LNCAP (cell line): ENCODE measurements around the gene EHBP1.

Source experiments
- CTCF ChIP-seq: fragments of 450-650 bp; IDR thresholded peaks from 2 replicates; pipeline ENCODE4 v1.5.1; 2017; ENCODE audit warnings: mild to moderate bottlenecking

The EHBP1 gene

DNA sequence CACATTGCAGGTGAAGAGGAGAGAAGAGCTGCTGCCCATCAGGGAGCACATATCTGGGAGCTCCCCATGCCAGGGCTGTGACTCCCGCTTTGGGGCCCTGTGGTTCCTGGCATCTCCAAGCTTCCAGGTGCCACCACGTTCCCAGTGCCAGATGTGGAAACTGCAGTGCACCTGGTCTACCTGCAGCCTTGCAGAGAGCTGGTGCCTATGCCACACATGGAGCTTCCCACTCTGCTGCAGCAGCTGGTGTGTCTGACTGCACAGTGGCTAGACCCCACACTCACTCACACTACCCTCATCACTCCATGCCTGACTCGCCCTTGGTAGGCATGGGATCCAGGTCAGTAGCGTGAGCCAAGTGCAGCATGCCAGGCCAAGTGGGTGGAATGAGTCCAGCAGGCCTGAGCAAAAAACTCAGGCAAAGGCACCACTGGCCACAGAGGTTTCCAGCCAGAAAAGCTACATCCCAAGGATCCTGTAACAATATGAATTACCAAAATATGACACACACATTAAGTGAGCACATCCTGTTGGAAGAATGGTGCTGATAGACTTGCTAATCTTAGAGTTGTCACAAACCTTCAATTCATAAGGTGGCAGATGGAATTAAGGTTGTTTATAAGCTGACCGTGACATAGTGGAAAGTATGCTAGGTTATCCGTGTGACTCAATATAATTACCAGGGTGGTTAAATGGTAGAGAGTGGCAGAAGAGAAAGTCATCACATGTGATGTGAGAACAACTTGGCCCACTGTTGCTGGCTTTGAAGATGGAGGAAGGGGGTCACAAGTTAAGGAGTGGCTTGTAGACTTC lies 150.9 kb downstream of the EHBP1 start:
- no peak for TF ChIP-seq CTCF

- no peak for TF ChIP-seq CTCF
These were observed 151.8 kb downstream of the EHBP1 start for GRCh38 chr2:62857139-62857931.

DNA sequence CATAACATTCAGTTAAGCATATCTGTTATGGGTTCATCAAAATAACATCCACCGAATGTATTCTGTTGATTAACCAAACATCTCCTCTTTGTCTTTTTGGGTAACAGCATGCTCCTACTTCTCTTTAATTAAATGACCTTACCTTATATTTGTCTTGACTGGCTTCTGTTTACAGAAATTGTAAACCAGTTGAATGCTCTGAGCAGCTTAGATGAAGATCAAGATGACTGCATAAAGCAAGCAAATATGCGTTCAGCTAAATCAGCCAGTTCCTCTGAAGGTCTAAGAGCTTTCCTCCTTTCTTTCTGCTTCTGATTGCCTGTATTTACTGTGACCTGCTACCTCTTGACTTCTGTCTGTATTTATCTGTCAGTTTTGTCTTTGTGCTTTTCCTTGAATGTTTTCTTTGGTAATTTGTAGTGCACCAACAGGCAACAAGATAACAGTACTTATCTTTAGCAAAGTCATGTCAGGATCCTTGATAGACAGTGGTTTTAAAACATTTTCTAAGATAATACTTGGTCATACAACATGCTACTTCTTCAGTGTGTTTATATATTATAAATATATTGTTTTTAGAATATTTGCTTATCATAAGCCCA lies 152.8 kb downstream of the EHBP1 start:
- no peak for TF ChIP-seq CTCF

DNA sequence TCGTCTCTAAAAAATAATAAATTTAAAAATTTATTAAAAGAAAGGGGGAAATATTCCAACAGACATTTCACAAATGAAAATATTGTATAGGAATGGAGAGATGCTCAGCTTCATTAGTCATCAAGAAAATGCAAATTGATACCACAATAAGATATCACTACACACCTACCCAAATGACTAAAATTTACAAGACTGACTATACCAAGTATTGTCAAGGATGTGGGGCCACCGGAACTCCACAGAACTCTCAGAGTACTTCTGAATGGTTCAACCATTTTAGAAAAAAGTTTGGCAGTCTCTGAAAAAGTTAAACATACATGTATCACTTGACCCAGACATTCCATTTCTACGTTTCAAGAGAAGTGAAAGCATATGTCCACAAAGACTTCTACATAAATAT lies 163.4 kb downstream of the EHBP1 start:
- TF ChIP-seq CTCF = no peak

- no peak for TF ChIP-seq CTCF
These were observed 165.5 kb downstream of the EHBP1 start for GRCh38 chr2:62870966-62871365.

DNA sequence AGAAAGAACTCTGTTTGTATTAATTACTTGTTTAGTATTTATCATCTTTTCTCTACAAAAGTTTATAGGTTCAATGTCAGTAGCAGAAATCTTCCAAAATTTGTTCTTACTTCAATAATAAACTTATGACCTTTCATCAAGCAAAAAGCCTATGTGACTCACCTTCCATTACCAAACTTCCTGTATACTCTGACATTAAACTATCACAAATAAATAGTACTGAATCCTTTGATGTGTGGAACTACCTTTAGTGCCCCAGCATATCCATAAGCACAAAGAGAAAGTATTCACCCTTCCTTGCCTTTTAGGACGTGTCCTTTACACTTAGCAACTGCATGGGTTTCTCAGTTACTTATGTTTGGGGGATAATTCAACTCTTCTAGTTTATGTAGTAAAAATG lies 166.0 kb downstream of the EHBP1 start:
- no peak for TF ChIP-seq CTCF

GRCh38 chr2:62873603-62874002 lies 168.1 kb downstream of the EHBP1 start:
- no peak for TF ChIP-seq CTCF
